ENCODE data around the gene ZEB2.

- no peak for TF ChIP-seq SMC3 (IDR thresholded peaks at IDR 0.05; ENCODE audit: borderline replicate concordance, low read length)
- no peak for TF ChIP-seq EED (IDR thresholded peaks at IDR 0.05; ENCODE audit: low read depth)
- no peak for TF ChIP-seq CTCF (IDR thresholded peaks at IDR 0.05 in 2 of 3, conservative IDR thresholded peaks at IDR 0.05 in 1 of 3; ENCODE audit: control insufficient read depth in 2 of 3, extremely low read depth in 1 of 3, insufficient read depth in 1 of 3, low read depth in 3 of 3, low read length in 3 of 3)
- TF ChIP-seq BCL3 (IDR thresholded peaks at IDR 0.05; ENCODE audit: borderline replicate concordance, insufficient read depth, low read depth, low read length, poor library complexity, severe bottlenecking) = no peak
- TF ChIP-seq SP1 (IDR thresholded peaks at IDR 0.05; ENCODE audit: low read depth, low read length) = no peak
- no peak for TF ChIP-seq EZH2 (IDR thresholded peaks at IDR 0.05; ENCODE audit: borderline replicate concordance, control insufficient read depth, low read depth, low read length)
- TF ChIP-seq ZNF24 (IDR thresholded peaks at IDR 0.05) = no peak
- no peak for TF ChIP-seq NBN (IDR thresholded peaks at IDR 0.05)
- no peak for TF ChIP-seq TCF7 (IDR thresholded peaks at IDR 0.05; ENCODE audit: borderline replicate concordance)
- TF ChIP-seq CEBPB (IDR thresholded peaks at IDR 0.05; ENCODE audit: borderline replicate concordance in 1 of 2, low read depth in 2 of 2, low read length in 2 of 2) = no peak
Observed at GRCh38 chr2:144461308-144461766, 58.6 kb downstream of the ZEB2 start.

Measured in GM12878 (cell line).